ENCODE measurements around the gene DUSP7. TPM values are rescaled to one million over a fixed set of nuclear protein-coding genes. Genes with fewer than 3 reads are reported as not detected.

The DUSP7 gene
- total RNA-seq, 4 donors from 2014 or later: 10.2 to 18.1 (median 14.7) TPM

- Histone ChIP-seq H3K4me1 (peaks cover 0 to 28% (median 9%) of the 10 kb centered on the region in 3 donors), H3K4me3 (no peak overlapping the region), H3K27me3 (no peaks in the 10 kb centered on the region), H3K27ac (no peak overlapping the region), H3K36me3 (no peaks in the 10 kb centered on the region), H3K9me3 (no peaks in the 10 kb centered on the region)
- no peak for ATAC-seq
- TF ChIP-seq POLR2AphosphoS5 (IDR thresholded peaks at IDR 0.05) (no peak), POLR2A (IDR thresholded peaks at IDR 0.05) (no peak), EP300 (IDR thresholded peaks at IDR 0.05) (no peak), CTCF (IDR thresholded peaks at IDR 0.05) (no peak)
- WGBS, 2 donors (ENCODE audit: low coverage in 1 of 2): 77 to 100% methylated on average over 1 to 3 of the region's 5 CpGs
Measured at GRCh38 chr3:52069135-52069534, 12.8 kb upstream of the DUSP7 start.

GRCh38 chr3:52068730-52069129 is 12.4 kb upstream of the DUSP7 start:
- H3K9me3 ChIP-seq: no peaks in the 10 kb centered on the region
- peaks cover 0 to 28% (median 9%) of the 10 kb centered on the region in 3 donors for H3K4me1 ChIP-seq
- no peaks in the 10 kb centered on the region for H3K27me3 ChIP-seq
- WGBS, 2 donors (ENCODE audit: low coverage in 1 of 2): no CpG with 5 or more reads among the region's 12 CpGs
- no peak for ATAC-seq
- H3K36me3 ChIP-seq: no peaks in the 10 kb centered on the region
- TF ChIP-seq EP300 (IDR thresholded peaks at IDR 0.05) (no peak), CTCF (IDR thresholded peaks at IDR 0.05) (no peak), POLR2A (IDR thresholded peaks at IDR 0.05) (no peak), POLR2AphosphoS5 (IDR thresholded peaks at IDR 0.05) (no peak)
- H3K27ac ChIP-seq: no peak overlapping the region
- no peak overlapping the region for H3K4me3 ChIP-seq

GRCh38 chr3:52068055-52068571 is 11.7 kb upstream of the DUSP7 start:
- H3K4me1 ChIP-seq: peaks cover 0 to 28% (median 9%) of the 10 kb centered on the region in 3 donors
- ATAC-seq: no peak
- no peaks in the 10 kb centered on the region for H3K27me3 ChIP-seq
- no peaks in the 10 kb centered on the region for H3K9me3 ChIP-seq
- TF ChIP-seq EP300 (IDR thresholded peaks at IDR 0.05): no peak
- no peak for TF ChIP-seq CTCF (IDR thresholded peaks at IDR 0.05)
- no peak for TF ChIP-seq POLR2AphosphoS5 (IDR thresholded peaks at IDR 0.05)
- H3K4me3 ChIP-seq: no peak overlapping the region
- H3K36me3 ChIP-seq: no peaks in the 10 kb centered on the region
- 62 to 89% methylated on average over 3 to 6 of the region's 12 CpGs for WGBS, 2 donors (ENCODE audit: low coverage in 1 of 2)
- no peak overlapping the region for H3K27ac ChIP-seq

GRCh38 chr3:52067526-52067925 is 11.2 kb upstream of the DUSP7 start:
- Histone ChIP-seq H3K4me3 (no peak overlapping the region), H3K36me3 (no peaks in the 10 kb centered on the region), H3K9me3 (no peaks in the 10 kb centered on the region), H3K27me3 (no peaks in the 10 kb centered on the region), H3K27ac (no peak overlapping the region), H3K4me1 (peaks cover 0 to 31% (median 9%) of the 10 kb centered on the region in 3 donors)
- WGBS, 2 donors (ENCODE audit: low coverage in 1 of 2): 73 to 88% methylated on average over 3 of the region's 4 CpGs
- no peak for TF ChIP-seq POLR2AphosphoS5 (IDR thresholded peaks at IDR 0.05)
- TF ChIP-seq EP300 (IDR thresholded peaks at IDR 0.05): no peak
- no peak for TF ChIP-seq POLR2A (IDR thresholded peaks at IDR 0.05)
- no peak for TF ChIP-seq CTCF (IDR thresholded peaks at IDR 0.05)
- no peak for ATAC-seq

GRCh38 chr3:52067046-52067445 is 10.7 kb upstream of the DUSP7 start:
- H3K4me1 ChIP-seq: peaks cover 0 to 36% (median 9%) of the 10 kb centered on the region in 3 donors
- 94% methylated on average over 3 of the region's 8 CpGs; no CpG with 5 or more reads in 1 of the 2 donors for WGBS, 2 donors (ENCODE audit: low coverage in 1 of 2)
- H3K27me3 ChIP-seq: no peaks in the 10 kb centered on the region
- H3K36me3 ChIP-seq: no peaks in the 10 kb centered on the region
- TF ChIP-seq EP300 (IDR thresholded peaks at IDR 0.05) (no peak), POLR2A (IDR thresholded peaks at IDR 0.05) (no peak), CTCF (IDR thresholded peaks at IDR 0.05) (no peak), POLR2AphosphoS5 (IDR thresholded peaks at IDR 0.05) (no peak)
- no peak for ATAC-seq
- H3K4me3 ChIP-seq: no peak overlapping the region
- no peak overlapping the region for H3K27ac ChIP-seq
- no peaks in the 10 kb centered on the region for H3K9me3 ChIP-seq

Data from gastroesophageal sphincter (tissue), 4 donors.